Upper lobe of left lung (tissue), 4 donors: ENCODE measurements around the gene ZNRF1.

ENCODE experiments used
- CTCF ChIP-seq, 6 experiments: fragments of 450-650 bp in 4 of 6; fragments of 200-600 bp in 2 of 6; sonication (generic) in 2 of 6; IDR thresholded peaks; one replicate each; pipeline ENCODE4 v1.5.1; 2016 to 2019; ENCODE audit warnings: antibody characterized with exemption in 6 of 6
- EP300 ChIP-seq, 4 donors: sonication (generic); formaldehyde crosslinking; IDR thresholded peaks; one replicate each; pipeline ENCODE4 v1.5.1; 2017; ENCODE audit warnings: antibody characterized with exemption in 4 of 4, control low read depth in 2 of 4
- POLR2A ChIP-seq, 4 donors: fragments of 450-650 bp; IDR thresholded peaks; one replicate each; pipeline ENCODE4 v1.5.1; 2016 to 2017; ENCODE audit warnings: antibody characterized with exemption in 4 of 4, mild to moderate bottlenecking in 2 of 4
- POLR2AphosphoS5 ChIP-seq, 2 donors: sonication (generic); formaldehyde crosslinking; IDR thresholded peaks; one replicate each; pipeline ENCODE4 v1.5.1; 2017; ENCODE audit warnings: antibody characterized with exemption in 2 of 2

GRCh38 chr16:75059411-75059810 lies 60.6 kb downstream of the ZNRF1 start:
- TF ChIP-seq CTCF (IDR thresholded peaks at IDR 0.05) (no peak), POLR2AphosphoS5 (IDR thresholded peaks at IDR 0.05) (no peak), POLR2A (IDR thresholded peaks at IDR 0.05) (no peak), EP300 (IDR thresholded peaks at IDR 0.05) (no peak)
